DOHH2 (cell line): ENCODE results near the gene CREB5.

Experiments
- H3F3A ChIP-seq: fragments of 200-600 bp; sonication (generic), shearing (Covaris generic); 2 replicates; pipeline ENCODE4 v1.6.0; 2016; ENCODE audit warnings: antibody characterized with exemption, mild to moderate bottlenecking; ENCODE audit not compliant: control insufficient read depth, insufficient read depth
- H3K27ac ChIP-seq: fragments of 200-600 bp; sonication (generic); 2 replicates; pipeline ENCODE4 v1.5.1; 2014; ENCODE audit warnings: low read depth, mild to moderate bottlenecking, low read length, moderate library complexity
- H3K27me3 ChIP-seq: fragments of 200-600 bp; sonication (generic); 2 replicates; pipeline ENCODE4 v1.6.1; 2014; ENCODE audit warnings: mild to moderate bottlenecking, low read length, mixed read lengths; ENCODE audit not compliant: control insufficient read depth
- H3K36me3 ChIP-seq: fragments of 200-600 bp; sonication (generic); 2 replicates; pipeline ENCODE4 v1.6.1; 2014; ENCODE audit warnings: mild to moderate bottlenecking, low read length, moderate library complexity, mixed read lengths; ENCODE audit not compliant: control insufficient read depth
- H3K4me1 ChIP-seq: fragments of 200-600 bp; sonication (generic); 2 replicates; pipeline ENCODE4 v1.6.1; 2014; ENCODE audit warnings: mild to moderate bottlenecking, low read length, mixed read lengths; ENCODE audit not compliant: control insufficient read depth
- H3K4me2 ChIP-seq: fragments of 200-600 bp; sonication (generic); 2 replicates; pipeline ENCODE4 v1.6.0; 2014; ENCODE audit warnings: mild to moderate bottlenecking, low read length, moderate library complexity
- H3K4me3 ChIP-seq: fragments of 200-600 bp; sonication (generic); 2 replicates; pipeline ENCODE4 v1.5.1; 2014; ENCODE audit warnings: mild to moderate bottlenecking, low read length, mixed read lengths
- H3K79me2 ChIP-seq: fragments of 200-600 bp; sonication (generic); 2 replicates; pipeline ENCODE4 v1.6.1; 2014; ENCODE audit warnings: mild to moderate bottlenecking, low read length, mixed read lengths; ENCODE audit not compliant: control insufficient read depth
- H3K9me2 ChIP-seq: fragments of 200-600 bp; sonication (generic); replicated peaks from 2 replicates; pipeline ENCODE4 v1.6.1; 2014; ENCODE audit warnings: mild to moderate bottlenecking, low read length, mixed read lengths; ENCODE audit not compliant: control insufficient read depth
- H3K9me3 ChIP-seq: fragments of 200-600 bp; sonication (generic); 2 replicates; pipeline ENCODE4 v1.6.1; 2014; ENCODE audit warnings: antibody characterized with exemption, low read length, mixed read lengths; ENCODE audit not compliant: control insufficient read depth, insufficient read depth
- H4K20me1 ChIP-seq: fragments of 200-600 bp; sonication (generic); 2 replicates; pipeline ENCODE4 v1.6.0; 2014; ENCODE audit warnings: low read depth, mild to moderate bottlenecking, antibody characterized with exemption, low read length, moderate library complexity; ENCODE audit not compliant: control insufficient read depth, insufficient read depth
- EZH2phosphoT487 ChIP-seq: fragments of 200-600 bp; sonication (generic); IDR thresholded peaks from 2 replicates; pipeline ENCODE4 v1.6.1; 2017; ENCODE audit warnings: borderline replicate concordance, mild to moderate bottlenecking, antibody characterized with exemption, low read length, moderate library complexity, mixed read lengths
- TF ChIP-seq, protein P1 (sequence below): fragments of 200-600 bp; sonication (generic); IDR thresholded peaks from one replicate; pipeline ENCODE4 v1.5.1; 2014; ENCODE audit warnings: antibody characterized with exemption, mild to moderate bottlenecking, low read depth, low read length; ENCODE audit not compliant: poor library complexity, severe bottlenecking

CREB5 gene

DNA sequence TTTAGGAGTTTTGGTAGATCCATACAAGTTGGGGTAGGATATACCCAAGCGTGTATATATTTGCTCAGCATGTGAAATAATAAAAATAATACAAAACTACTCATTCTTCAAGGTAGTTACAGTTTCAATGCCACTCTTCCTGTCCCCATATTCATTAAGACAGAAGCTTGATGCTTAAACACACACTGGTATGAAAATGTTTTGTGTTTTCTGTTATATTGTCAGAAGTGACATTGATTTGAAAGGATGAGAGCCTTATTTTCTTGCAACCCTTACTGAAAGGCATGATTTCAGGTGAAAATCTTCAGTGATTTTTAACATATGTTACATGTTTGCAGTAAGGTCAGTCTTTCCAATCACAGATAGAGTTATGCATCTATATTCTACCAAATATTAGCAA is 312.2 kb downstream of the CREB5 start:
- H3K27ac ChIP-seq: no peak overlapping the region
- H3K9me2 ChIP-seq: no peaks in the 10 kb centered on the region
- no peaks in the 10 kb centered on the region for H3K4me1 ChIP-seq
- H3F3A ChIP-seq: no peaks in the 10 kb centered on the region
- no peaks in the 10 kb centered on the region for H4K20me1 ChIP-seq
- no peaks in the 10 kb centered on the region for H3K27me3 ChIP-seq
- H3K79me2 ChIP-seq: no peaks in the 10 kb centered on the region
- H3K4me2 ChIP-seq: no peak overlapping the region
- no peak overlapping the region for H3K4me3 ChIP-seq
- H3K36me3 ChIP-seq: no peaks in the 10 kb centered on the region
- TF ChIP-seq EZH2phosphoT487: no peak
- TF ChIP-seq, protein P1, sequence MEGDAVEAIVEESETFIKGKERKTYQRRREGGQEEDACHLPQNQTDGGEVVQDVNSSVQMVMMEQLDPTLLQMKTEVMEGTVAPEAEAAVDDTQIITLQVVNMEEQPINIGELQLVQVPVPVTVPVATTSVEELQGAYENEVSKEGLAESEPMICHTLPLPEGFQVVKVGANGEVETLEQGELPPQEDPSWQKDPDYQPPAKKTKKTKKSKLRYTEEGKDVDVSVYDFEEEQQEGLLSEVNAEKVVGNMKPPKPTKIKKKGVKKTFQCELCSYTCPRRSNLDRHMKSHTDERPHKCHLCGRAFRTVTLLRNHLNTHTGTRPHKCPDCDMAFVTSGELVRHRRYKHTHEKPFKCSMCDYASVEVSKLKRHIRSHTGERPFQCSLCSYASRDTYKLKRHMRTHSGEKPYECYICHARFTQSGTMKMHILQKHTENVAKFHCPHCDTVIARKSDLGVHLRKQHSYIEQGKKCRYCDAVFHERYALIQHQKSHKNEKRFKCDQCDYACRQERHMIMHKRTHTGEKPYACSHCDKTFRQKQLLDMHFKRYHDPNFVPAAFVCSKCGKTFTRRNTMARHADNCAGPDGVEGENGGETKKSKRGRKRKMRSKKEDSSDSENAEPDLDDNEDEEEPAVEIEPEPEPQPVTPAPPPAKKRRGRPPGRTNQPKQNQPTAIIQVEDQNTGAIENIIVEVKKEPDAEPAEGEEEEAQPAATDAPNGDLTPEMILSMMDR: no peak
- H3K9me3 ChIP-seq: no peaks in the 10 kb centered on the region

DNA sequence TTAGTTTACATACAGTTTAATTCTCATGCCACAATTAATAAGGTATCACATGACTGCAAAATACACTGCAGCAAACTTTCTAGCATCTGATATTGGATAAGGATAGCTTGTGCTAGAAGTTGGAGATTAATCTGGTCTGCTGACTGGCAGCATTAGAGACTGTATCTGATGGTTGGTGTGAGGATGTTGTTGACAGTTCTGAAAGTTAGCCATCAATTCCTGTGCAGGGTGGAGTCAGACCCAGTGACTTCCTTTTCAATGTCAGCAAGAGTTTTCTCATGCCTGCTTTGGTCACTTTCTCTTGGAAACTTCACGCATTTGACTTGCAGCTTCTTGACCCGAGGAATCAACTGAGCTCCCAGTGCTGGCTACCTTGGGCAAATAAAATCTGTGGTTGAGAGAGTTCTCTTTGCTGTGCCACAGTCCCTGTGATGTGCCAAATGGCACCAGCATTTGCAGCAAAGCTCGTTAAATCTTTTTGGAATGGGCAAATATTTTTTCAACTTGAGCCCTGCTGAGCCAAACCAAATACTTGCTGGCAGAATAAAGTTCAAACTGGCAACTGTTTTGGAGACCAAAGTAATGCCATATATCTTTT is 312.8 kb downstream of the CREB5 start:
- Histone ChIP-seq H3K4me3 (no peak overlapping the region), H3K9me2 (no peaks in the 10 kb centered on the region), H4K20me1 (no peaks in the 10 kb centered on the region), H3K4me1 (no peaks in the 10 kb centered on the region), H3K4me2 (no peak overlapping the region), H3K9me3 (no peaks in the 10 kb centered on the region), H3F3A (no peaks in the 10 kb centered on the region), H3K27ac (no peak overlapping the region), H3K79me2 (no peaks in the 10 kb centered on the region), H3K36me3 (no peaks in the 10 kb centered on the region), H3K27me3 (no peaks in the 10 kb centered on the region)
- TF ChIP-seq EZH2phosphoT487: no peak
- TF ChIP-seq, protein P1: no peak

DNA sequence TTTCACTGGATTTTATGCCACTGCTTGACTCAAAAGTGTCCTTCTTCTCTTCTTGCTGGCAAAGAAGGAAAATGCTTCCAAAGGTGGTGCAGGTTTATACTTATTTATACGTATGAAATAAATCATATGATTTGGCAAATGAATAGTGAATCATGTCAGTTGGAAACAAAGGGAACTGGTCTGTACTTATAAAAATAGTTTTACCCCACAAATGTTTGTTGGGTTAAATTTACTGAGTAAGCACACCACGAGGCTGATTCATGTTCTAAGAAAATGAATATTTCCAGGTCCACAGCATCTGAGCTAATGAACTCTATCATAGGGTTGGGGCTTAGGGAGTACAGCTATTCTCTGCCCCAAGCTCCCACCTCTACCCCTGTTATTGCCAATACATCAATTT is 313.6 kb downstream of the CREB5 start:
- Histone ChIP-seq H3K27ac (no peak overlapping the region), H3K27me3 (no peaks in the 10 kb centered on the region), H3K36me3 (no peaks in the 10 kb centered on the region), H3K4me3 (no peak overlapping the region), H4K20me1 (no peaks in the 10 kb centered on the region), H3F3A (no peaks in the 10 kb centered on the region), H3K9me2 (no peaks in the 10 kb centered on the region), H3K9me3 (no peaks in the 10 kb centered on the region), H3K79me2 (no peaks in the 10 kb centered on the region), H3K4me2 (no peak overlapping the region), H3K4me1 (no peaks in the 10 kb centered on the region)
- TF ChIP-seq EZH2phosphoT487: no peak
- TF ChIP-seq, protein P1: no peak
